ENCODE results near the gene EID2B. TPM values are rescaled to one million over a fixed set of nuclear protein-coding genes. Genes with fewer than 3 reads are reported as not detected.

The EID2B gene
- total and polyA plus RNA-seq, 2 of the 8 experiments (the other 6 are each of a cell fraction or from before 2014, with no cell fraction given): 2.1 to 2.4 TPM

DNA sequence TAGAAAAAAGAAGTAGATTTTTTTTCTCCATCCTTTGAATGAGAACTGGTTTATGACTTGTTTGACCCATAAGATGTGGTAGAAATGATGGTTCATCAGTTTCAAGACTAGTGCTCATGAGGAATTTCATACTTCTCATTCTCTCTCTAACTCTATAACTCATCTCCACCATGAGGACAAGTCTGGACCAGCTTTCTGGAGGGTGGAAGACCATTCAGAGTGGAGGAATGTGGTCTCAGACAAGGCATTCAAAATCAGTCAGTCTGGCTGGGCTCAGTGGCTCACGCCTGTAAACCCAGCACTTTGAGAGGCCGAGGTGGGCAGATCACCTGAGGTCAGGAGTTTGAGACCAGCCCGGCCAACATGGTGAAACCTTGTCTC lies 10.8 kb upstream of the EID2B start (continued):
- TF ChIP-seq, protein P1, sequence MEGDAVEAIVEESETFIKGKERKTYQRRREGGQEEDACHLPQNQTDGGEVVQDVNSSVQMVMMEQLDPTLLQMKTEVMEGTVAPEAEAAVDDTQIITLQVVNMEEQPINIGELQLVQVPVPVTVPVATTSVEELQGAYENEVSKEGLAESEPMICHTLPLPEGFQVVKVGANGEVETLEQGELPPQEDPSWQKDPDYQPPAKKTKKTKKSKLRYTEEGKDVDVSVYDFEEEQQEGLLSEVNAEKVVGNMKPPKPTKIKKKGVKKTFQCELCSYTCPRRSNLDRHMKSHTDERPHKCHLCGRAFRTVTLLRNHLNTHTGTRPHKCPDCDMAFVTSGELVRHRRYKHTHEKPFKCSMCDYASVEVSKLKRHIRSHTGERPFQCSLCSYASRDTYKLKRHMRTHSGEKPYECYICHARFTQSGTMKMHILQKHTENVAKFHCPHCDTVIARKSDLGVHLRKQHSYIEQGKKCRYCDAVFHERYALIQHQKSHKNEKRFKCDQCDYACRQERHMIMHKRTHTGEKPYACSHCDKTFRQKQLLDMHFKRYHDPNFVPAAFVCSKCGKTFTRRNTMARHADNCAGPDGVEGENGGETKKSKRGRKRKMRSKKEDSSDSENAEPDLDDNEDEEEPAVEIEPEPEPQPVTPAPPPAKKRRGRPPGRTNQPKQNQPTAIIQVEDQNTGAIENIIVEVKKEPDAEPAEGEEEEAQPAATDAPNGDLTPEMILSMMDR (IDR thresholded peaks at IDR 0.05; ENCODE audit: control extremely low read depth in 1 of 3, insufficient read depth in 1 of 3, low read depth in 1 of 3, low read length in 3 of 3): no peak
- TF ChIP-seq GABPA (IDR thresholded peaks at IDR 0.05; ENCODE audit: borderline replicate concordance, insufficient read depth, low read length): no peak
- no peak for TF ChIP-seq TEAD4 (IDR thresholded peaks at IDR 0.05; ENCODE audit: low read depth, low read length)
- no peak for TF ChIP-seq HDAC6 (IDR thresholded peaks at IDR 0.05; ENCODE audit: low read depth, low read length)
